NCI-H2107 treated with DMSO at 0.1 percent for 48 hours (cell line): ENCODE results near the gene TBP.
"Not testable (repeated sequence)": the region's sequence is repeated elsewhere in the genome, so short reads cannot be mapped to it uniquely, and the experiment has no call there.

ENCODE experiments used
- DNase-seq: peaks from one replicate; lab custom pipeline; 2025; ENCODE audit not compliant: unreplicated experiment; lab: John Stamatoyannopoulos, UW

Gene TBP

GRCh38 chr6:170597278-170597677 is 43.1 kb downstream of the TBP start:
- no peak for DNase-seq

GRCh38 chr6:170605574-170606259 is 51.5 kb downstream of the TBP start:
- no peak for DNase-seq

GRCh38 chr6:170609225-170609624 is 55.1 kb downstream of the TBP start:
- not testable (repeated sequence) for DNase-seq

GRCh38 chr6:170612256-170612804 is 58.2 kb downstream of the TBP start:
- DNase-seq = not testable (repeated sequence)

- DNase-seq = not testable (repeated sequence)
Observed at GRCh38 chr6:170616020-170616554, 61.9 kb downstream of the TBP start.
